NK-92 treated with Interleukin-12 subunit alpha and Interleukin-12 subunit beta, amount 100 ng/mL, for 24 hours (cell line): ENCODE results near the gene DHX35.
A peak's percentile ranks its signal among the peaks of the same experiment; 100 is the strongest.

ENCODE experiments used
- DNase-seq: peaks from one replicate; lab custom pipeline; 2025; lab: John Stamatoyannopoulos, UW

Gene DHX35

GRCh38 chr20:39021748-39022147 is 59.6 kb downstream of the DHX35 start:
- no peak for DNase-seq

- DNase-seq = no peak
Measured at GRCh38 chr20:39025883-39026282, 63.7 kb downstream of the DHX35 start.

GRCh38 chr20:39029364-39029763 is 67.2 kb downstream of the DHX35 start:
- no peak for DNase-seq

- DNase-seq = no peak
Measured at GRCh38 chr20:39032997-39033396, 70.9 kb downstream of the DHX35 start.

GRCh38 chr20:39036011-39036410 is 73.9 kb downstream of the DHX35 start:
- no peak for DNase-seq

- no peak for DNase-seq
Measured at GRCh38 chr20:39036851-39037250, 74.7 kb downstream of the DHX35 start.

- no peak for DNase-seq
Measured at GRCh38 chr20:39038047-39038446, 75.9 kb downstream of the DHX35 start.

GRCh38 chr20:39038495-39038894 is 76.4 kb downstream of the DHX35 start:
- no peak for DNase-seq

GRCh38 chr20:39039261-39039660 is 77.1 kb downstream of the DHX35 start:
- DNase-seq = no peak

GRCh38 chr20:39040116-39040515 is 78.0 kb downstream of the DHX35 start:
- DNase-seq = no peak

GRCh38 chr20:39041067-39041466 is 78.9 kb downstream of the DHX35 start:
- DNase-seq = no peak

GRCh38 chr20:39042279-39043150 is 80.4 kb downstream of the DHX35 start:
- DNase-seq = no peak

- no peak for DNase-seq
Measured at GRCh38 chr20:39044501-39044900, 82.4 kb downstream of the DHX35 start.

GRCh38 chr20:39045676-39046075 is 83.5 kb downstream of the DHX35 start:
- DNase-seq = no peak

GRCh38 chr20:39047417-39047985 is 85.4 kb downstream of the DHX35 start:
- DNase-seq = no peak

- DNase-seq = peak; percentile 40
Measured at GRCh38 chr20:39048000-39048696, 86.0 kb downstream of the DHX35 start.

- no peak for DNase-seq
Measured at GRCh38 chr20:39049148-39049547, 87.0 kb downstream of the DHX35 start.

GRCh38 chr20:39049684-39050554 is 87.8 kb downstream of the DHX35 start:
- DNase-seq = peak; percentile 52

GRCh38 chr20:39050555-39050902 is 88.4 kb downstream of the DHX35 start:
- no peak for DNase-seq

- no peak for DNase-seq
Measured at GRCh38 chr20:39052676-39053075, 90.5 kb downstream of the DHX35 start.

GRCh38 chr20:39057143-39057542 is 95.0 kb downstream of the DHX35 start:
- DNase-seq = no peak

GRCh38 chr20:39057911-39058310 is 95.8 kb downstream of the DHX35 start:
- no peak for DNase-seq
